ENCODE results near the gene METTL2B. TPM values are rescaled to one million over a fixed set of nuclear protein-coding genes. Genes with fewer than 3 reads are reported as not detected.

Gene METTL2B
- total and polyA plus RNA-seq, 4 experiments from 2014 or later = 13.2 to 32.8 (median 25.2) TPM

GRCh38 chr7:128435327-128435686 lies 41.2 kb upstream of the METTL2B start:
- ChIA-PET POLR2A (ENCODE audit: partially characterized antibody) (no interaction called here), CTCF (ENCODE audit: partially characterized antibody) (interaction anchor here (1.1 to 3.9 kb wide), 3 partner anchors 9 to 39 kb away, joined by 3 to 36 read pairs (median 20); no protein-coding TSS in a partner anchor)
- no peaks in the 10 kb centered on the region for H3K27me3 ChIP-seq (ENCODE audit: insufficient read depth, low read length)
- Mint-ChIP-seq H3K36me3 (no peaks in the 10 kb centered on the region), H3K27ac (no peak overlapping the region), H3K27me3 (peaks cover 3 to 4% of the 10 kb centered on the region in 2 donors), H3K9me3 (no peaks in the 10 kb centered on the region), H3K4me3 (no peak overlapping the region), H3K4me1 (no peaks in the 10 kb centered on the region)
- no peaks in the 10 kb centered on the region for H3K4me1 ChIP-seq (ENCODE audit: insufficient read depth, low read length)
- H3K4me3 ChIP-seq (ENCODE audit: low read length in 2 of 2) = no peak overlapping the region
- H3K27ac ChIP-seq (ENCODE audit: low read depth, low read length) = no peak overlapping the region
- H3K36me3 ChIP-seq (ENCODE audit: insufficient read depth, low read length) = no peaks in the 10 kb centered on the region
- intact Hi-C loops (cut with micrococcal nuclease) = no loop called here
- DNase-seq = no peak
- H3K9me3 ChIP-seq (ENCODE audit: control insufficient read depth in 1 of 2, low read length in 2 of 2) = no peaks in the 10 kb centered on the region

GRCh38 chr7:128437426-128438332 lies 38.9 kb upstream of the METTL2B start:
- no peaks in the 10 kb centered on the region for H3K36me3 Mint-ChIP-seq
- H3K4me1 ChIP-seq (ENCODE audit: insufficient read depth, low read length) = no peaks in the 10 kb centered on the region
- H3K9me3 Mint-ChIP-seq = no peaks in the 10 kb centered on the region
- no peaks in the 10 kb centered on the region for H3K27me3 ChIP-seq (ENCODE audit: insufficient read depth, low read length)
- H3K4me3 ChIP-seq (ENCODE audit: low read length in 2 of 2) = no peak overlapping the region
- no peak for DNase-seq
- no peaks in the 10 kb centered on the region for H3K9me3 ChIP-seq (ENCODE audit: control insufficient read depth in 1 of 2, low read length in 2 of 2)
- H3K27ac ChIP-seq (ENCODE audit: low read depth, low read length) = no peak overlapping the region
- H3K4me1 Mint-ChIP-seq = no peaks in the 10 kb centered on the region
- peak overlapping the region in 1 of 8 donors; percentile 14 for H3K4me3 Mint-ChIP-seq
- H3K36me3 ChIP-seq (ENCODE audit: insufficient read depth, low read length) = no peaks in the 10 kb centered on the region
- peaks cover 3 to 4% of the 10 kb centered on the region in 2 donors for H3K27me3 Mint-ChIP-seq
- no peak overlapping the region for H3K27ac Mint-ChIP-seq
- intact Hi-C loops (cut with micrococcal nuclease) = no loop called here
- ChIA-PET CTCF (ENCODE audit: partially characterized antibody) (interaction anchor here (1.7 kb wide), 1 partner anchor 22 kb away, joined by 6 read pairs; no protein-coding TSS in a partner anchor), POLR2A (ENCODE audit: partially characterized antibody) (no interaction called here)

- Mint-ChIP-seq H3K4me3 (no peak overlapping the region), H3K36me3 (no peaks in the 10 kb centered on the region), H3K9me3 (no peaks in the 10 kb centered on the region), H3K4me1 (peaks cover 0 to 3% (median 0%) of the 10 kb centered on the region in 4 donors), H3K27ac (no peak overlapping the region), H3K27me3 (no peaks in the 10 kb centered on the region)
- ChIA-PET POLR2A (ENCODE audit: partially characterized antibody) (no interaction called here), CTCF (ENCODE audit: partially characterized antibody) (interaction anchor here (1.1 kb wide), 1 partner anchor 16 kb away, joined by 3 read pairs; no protein-coding TSS in a partner anchor)
- H3K36me3 ChIP-seq (ENCODE audit: insufficient read depth, low read length) = no peaks in the 10 kb centered on the region
- H3K4me1 ChIP-seq (ENCODE audit: insufficient read depth, low read length) = no peaks in the 10 kb centered on the region
- DNase-seq = no peak
- H3K9me3 ChIP-seq (ENCODE audit: control insufficient read depth in 1 of 2, low read length in 2 of 2) = no peaks in the 10 kb centered on the region
- intact Hi-C loops (cut with micrococcal nuclease) = no loop called here
- no peaks in the 10 kb centered on the region for H3K27me3 ChIP-seq (ENCODE audit: insufficient read depth, low read length)
- no peak overlapping the region for H3K4me3 ChIP-seq (ENCODE audit: low read length in 2 of 2)
- no peak overlapping the region for H3K27ac ChIP-seq (ENCODE audit: low read depth, low read length)
Observed at GRCh38 chr7:128442356-128442755, 34.2 kb upstream of the METTL2B start.

GRCh38 chr7:128443831-128444600 lies 32.5 kb upstream of the METTL2B start:
- no peaks in the 10 kb centered on the region for H3K4me1 ChIP-seq (ENCODE audit: insufficient read depth, low read length)
- intact Hi-C loops (cut with micrococcal nuclease) = no loop called here
- peaks cover 0 to 3% (median 0%) of the 10 kb centered on the region in 4 donors for H3K4me1 Mint-ChIP-seq
- H3K4me3 Mint-ChIP-seq = no peak overlapping the region
- ChIA-PET POLR2A (ENCODE audit: partially characterized antibody) (interaction anchor here (1.2 kb wide), 1 partner anchor 34 kb away, joined by 3 read pairs; the partner anchor contains the start of gene IMPDH1), CTCF (ENCODE audit: partially characterized antibody) (interaction anchor here (1.3 to 2.4 kb wide), 4 partner anchors 12 to 47 kb away, joined by 3 to 23 read pairs (median 10); no protein-coding TSS in a partner anchor)
- no peaks in the 10 kb centered on the region for H3K36me3 Mint-ChIP-seq
- H3K27ac ChIP-seq (ENCODE audit: low read depth, low read length) = no peak overlapping the region
- H3K27me3 Mint-ChIP-seq = no peaks in the 10 kb centered on the region
- H3K27me3 ChIP-seq (ENCODE audit: insufficient read depth, low read length) = no peaks in the 10 kb centered on the region
- no peak overlapping the region for H3K4me3 ChIP-seq (ENCODE audit: low read length in 2 of 2)
- DNase-seq = peak in 1 of 5 donors; percentile 35
- H3K9me3 ChIP-seq (ENCODE audit: control insufficient read depth in 1 of 2, low read length in 2 of 2) = no peaks in the 10 kb centered on the region
- no peaks in the 10 kb centered on the region for H3K9me3 Mint-ChIP-seq
- H3K36me3 ChIP-seq (ENCODE audit: insufficient read depth, low read length) = no peaks in the 10 kb centered on the region
- no peak overlapping the region for H3K27ac Mint-ChIP-seq

- H3K27ac ChIP-seq (ENCODE audit: low read depth, low read length) = no peak overlapping the region
- ChIA-PET CTCF (ENCODE audit: partially characterized antibody) (interaction anchor here (0.9 kb wide), 1 partner anchor 49 kb away, joined by 3 read pairs; no protein-coding TSS in a partner anchor), POLR2A (ENCODE audit: partially characterized antibody) (no interaction called here)
- H3K9me3 Mint-ChIP-seq = no peaks in the 10 kb centered on the region
- intact Hi-C loops (cut with micrococcal nuclease) = no loop called here
- peaks cover 0 to 3% (median 0%) of the 10 kb centered on the region in 4 donors for H3K4me1 Mint-ChIP-seq
- H3K4me3 ChIP-seq (ENCODE audit: low read length in 2 of 2) = no peak overlapping the region
- H3K36me3 Mint-ChIP-seq = no peaks in the 10 kb centered on the region
- no peaks in the 10 kb centered on the region for H3K27me3 ChIP-seq (ENCODE audit: insufficient read depth, low read length)
- no peak for DNase-seq
- H3K27me3 Mint-ChIP-seq = no peaks in the 10 kb centered on the region
- no peaks in the 10 kb centered on the region for H3K4me1 ChIP-seq (ENCODE audit: insufficient read depth, low read length)
- no peak overlapping the region for H3K4me3 Mint-ChIP-seq
- H3K36me3 ChIP-seq (ENCODE audit: insufficient read depth, low read length) = no peaks in the 10 kb centered on the region
- no peak overlapping the region for H3K27ac Mint-ChIP-seq
- H3K9me3 ChIP-seq (ENCODE audit: control insufficient read depth in 1 of 2, low read length in 2 of 2) = no peaks in the 10 kb centered on the region
Observed at GRCh38 chr7:128446306-128446705, 30.2 kb upstream of the METTL2B start.

- H3K9me3 Mint-ChIP-seq = no peaks in the 10 kb centered on the region
- no peaks in the 10 kb centered on the region for H3K9me3 ChIP-seq (ENCODE audit: control insufficient read depth in 1 of 2, low read length in 2 of 2)
- H3K27ac Mint-ChIP-seq = no peak overlapping the region
- no peak overlapping the region for H3K27ac ChIP-seq (ENCODE audit: low read depth, low read length)
- H3K36me3 Mint-ChIP-seq = no peaks in the 10 kb centered on the region
- ChIA-PET POLR2A (ENCODE audit: partially characterized antibody) (interaction anchor here (1.0 kb wide), 1 partner anchor 8 kb away, joined by 3 read pairs; no protein-coding TSS in a partner anchor), CTCF (ENCODE audit: partially characterized antibody) (interaction anchor here (0.6 to 4.0 kb wide), 4 partner anchors 10 to 1563 kb away, joined by 3 to 30 read pairs (median 8); no protein-coding TSS in a partner anchor)
- H3K4me3 ChIP-seq (ENCODE audit: low read length in 2 of 2) = no peak overlapping the region
- H3K4me1 ChIP-seq (ENCODE audit: insufficient read depth, low read length) = no peaks in the 10 kb centered on the region
- no peaks in the 10 kb centered on the region for H3K27me3 Mint-ChIP-seq
- no peaks in the 10 kb centered on the region for H3K27me3 ChIP-seq (ENCODE audit: insufficient read depth, low read length)
- H3K4me1 Mint-ChIP-seq = peaks cover 0 to 3% (median 0%) of the 10 kb centered on the region in 4 donors
- DNase-seq = no peak
- no peaks in the 10 kb centered on the region for H3K36me3 ChIP-seq (ENCODE audit: insufficient read depth, low read length)
- intact Hi-C loops (cut with micrococcal nuclease) = no loop called here
- no peak overlapping the region for H3K4me3 Mint-ChIP-seq
Observed at GRCh38 chr7:128447941-128448564, 28.5 kb upstream of the METTL2B start.

Data from CD4-positive, alpha-beta memory T cell (primary cell).